GM08714 (cell line): ENCODE measurements around the gene RIN1.

ENCODE experiments used
- H3K4me3 ChIP-seq: fragments of 200-500 bp; sonication (Bioruptor generic); 2 replicates; pipeline ENCODE4 v1.5.1; 2014; ENCODE audit warnings: mild to moderate bottlenecking, low read length, inconsistent platforms
- ZNF274 ChIP-seq: IDR thresholded peaks from 2 replicates; pipeline ENCODE4 v1.6.1; 2012; ENCODE audit warnings: mild to moderate bottlenecking, low read depth, low read length

The RIN1 gene

GRCh38 chr11:66293352-66293751 lies 42.9 kb downstream of the RIN1 start:
- no peak overlapping the region for H3K4me3 ChIP-seq
- no peak for TF ChIP-seq ZNF274

GRCh38 chr11:66292543-66293332 lies 43.5 kb downstream of the RIN1 start:
- TF ChIP-seq ZNF274: no peak
- no peak overlapping the region for H3K4me3 ChIP-seq

GRCh38 chr11:66291706-66292542 lies 44.3 kb downstream of the RIN1 start, which contains the start of gene TMEM151A:
TMEM151A (plus strand) TSS chr11:66291894; CDS start chr11:66292014, 120 bp downstream.
- no peak within 1 kb of the TSS for H3K4me3 ChIP-seq
- TF ChIP-seq ZNF274: no peak

- no peak for TF ChIP-seq ZNF274
- H3K4me3 ChIP-seq: no peak overlapping the region
Measured at GRCh38 chr11:66291303-66291705, 44.9 kb downstream of the RIN1 start.

- no peak overlapping the region for H3K4me3 ChIP-seq
- TF ChIP-seq ZNF274: no peak
Measured at GRCh38 chr11:66290330-66290621, 46.0 kb downstream of the RIN1 start.

GRCh38 chr11:66289548-66290329 lies 46.5 kb downstream of the RIN1 start:
- H3K4me3 ChIP-seq: peak overlapping the region; percentile 68; the same call in 1 of the 2 replicates
- no peak for TF ChIP-seq ZNF274

- peak within 1 kb of the TSS; percentile 81 for H3K4me3 ChIP-seq
- no peak for TF ChIP-seq ZNF274
Measured at GRCh38 chr11:66288671-66289547, 47.3 kb downstream of the RIN1 start, which contains the start of gene YIF1A. YIF1A (minus strand) TSS chr11:66289143; CDS start chr11:66288985, 158 bp downstream.

GRCh38 chr11:66287889-66288670 lies 48.2 kb downstream of the RIN1 start:
- no peak for TF ChIP-seq ZNF274
- peak overlapping the region; percentile 81 for H3K4me3 ChIP-seq

GRCh38 chr11:66287211-66287888 lies 48.9 kb downstream of the RIN1 start:
- no peak overlapping the region for H3K4me3 ChIP-seq
- TF ChIP-seq ZNF274: no peak

GRCh38 chr11:66286699-66287098 lies 49.5 kb downstream of the RIN1 start:
- TF ChIP-seq ZNF274: no peak
- no peak overlapping the region for H3K4me3 ChIP-seq

- H3K4me3 ChIP-seq: no peak overlapping the region
- no peak for TF ChIP-seq ZNF274
Measured at GRCh38 chr11:66285250-66285947, 50.8 kb downstream of the RIN1 start.
